Stimulated activated CD4-positive, alpha-beta T cell treated with anti-CD3 and anti-CD28 coated beads, Interleukin-4, amount 100 ng/mL, for 24 hours (primary cell): ENCODE results near the gene SLC27A4.

Experiments
- DNase-seq: peaks from one replicate; pipeline ENCODE4 v3.0.0-alpha.2; 2020

Gene SLC27A4

GRCh38 chr9:128369024-128369706, 28.8 kb downstream of the SLC27A4 start:
- DNase-seq: no peak

- DNase-seq: no peak
Observed at GRCh38 chr9:128370367-128370751, 30.0 kb downstream of the SLC27A4 start.

- DNase-seq: peak; percentile 96
Observed at GRCh38 chr9:128370752-128371629, 30.7 kb downstream of the SLC27A4 start, which contains the start of gene URM1. URM1 (plus strand) TSS chr9:128371374; CDS start chr9:128371381, 7 bp downstream.

- no peak for DNase-seq
Observed at GRCh38 chr9:128371630-128372117, 31.3 kb downstream of the SLC27A4 start.

- DNase-seq: no peak
Observed at GRCh38 chr9:128372188-128372641, 31.9 kb downstream of the SLC27A4 start.

- DNase-seq: no peak
Observed at GRCh38 chr9:128372784-128373183, 32.5 kb downstream of the SLC27A4 start.

- no peak for DNase-seq
Observed at GRCh38 chr9:128374221-128374675, 33.9 kb downstream of the SLC27A4 start.

- no peak for DNase-seq
Observed at GRCh38 chr9:128375865-128376264, 35.5 kb downstream of the SLC27A4 start.

- no peak for DNase-seq
Observed at GRCh38 chr9:128382261-128382660, 41.9 kb downstream of the SLC27A4 start.

- DNase-seq: no peak
Observed at GRCh38 chr9:128383007-128383753, 42.9 kb downstream of the SLC27A4 start.

- no peak for DNase-seq
Observed at GRCh38 chr9:128383791-128384190, 43.5 kb downstream of the SLC27A4 start.

GRCh38 chr9:128384801-128385495, 44.6 kb downstream of the SLC27A4 start:
- DNase-seq: no peak

GRCh38 chr9:128385496-128386460, 45.5 kb downstream of the SLC27A4 start:
- no peak for DNase-seq

GRCh38 chr9:128388150-128388549, 47.8 kb downstream of the SLC27A4 start:
- no peak for DNase-seq

GRCh38 chr9:128389395-128390149, 49.2 kb downstream of the SLC27A4 start:
- no peak for DNase-seq

- DNase-seq: no peak
Observed at GRCh38 chr9:128390150-128390812, 50.0 kb downstream of the SLC27A4 start.

GRCh38 chr9:128390813-128391711, 50.7 kb downstream of the SLC27A4 start:
- DNase-seq: no peak

- no peak for DNase-seq
Observed at GRCh38 chr9:128391956-128392301, 51.6 kb downstream of the SLC27A4 start.
